ENCODE data around the gene RGCC.

DNA sequence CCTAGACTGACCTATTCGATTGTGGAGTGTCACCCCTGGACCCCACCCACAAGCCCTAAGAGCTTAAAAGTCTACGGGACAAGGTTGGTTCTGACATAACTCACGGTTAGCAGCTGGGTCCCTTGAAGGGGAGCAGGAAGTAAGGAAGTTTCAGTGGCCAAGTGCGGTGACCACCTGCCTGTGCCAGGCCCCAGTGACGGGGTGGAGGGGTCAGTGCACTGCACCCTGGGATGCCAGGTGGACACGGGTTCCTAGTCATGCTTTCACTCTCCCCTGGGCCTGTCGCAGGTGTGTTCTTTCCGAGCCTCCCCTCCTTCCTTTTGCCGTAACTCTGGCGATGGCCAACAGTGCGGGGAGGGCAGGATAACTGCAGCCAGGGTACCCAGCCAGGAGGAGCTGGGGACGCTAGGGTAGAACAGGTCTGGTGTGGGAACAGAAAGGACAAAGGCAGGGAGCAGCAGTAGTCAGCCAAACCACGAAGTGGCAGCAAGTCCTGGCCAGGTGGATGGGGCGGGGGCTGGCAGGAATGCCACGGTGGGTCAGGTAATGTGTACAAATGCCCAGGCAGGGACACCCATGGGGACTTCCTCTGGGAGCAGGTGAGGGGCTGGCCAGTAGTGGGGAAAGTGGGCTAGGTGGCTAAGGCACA is 58.3 kb downstream of the RGCC start:
- TF ChIP-seq CTCF (IDR thresholded peaks at IDR 0.05; ENCODE audit: poor library complexity, severe bottlenecking) (no peak), TAF1 (IDR thresholded peaks at IDR 0.05; ENCODE audit: low read depth) (no peak)
